HepG2 (cell line): ENCODE data around the gene MAPK10.

ENCODE experiments used
- GATAD2A ChIP-seq: IDR thresholded peaks from 2 replicates; pipeline ENCODE4 v1.6.1; 2016
- IKZF1 ChIP-seq: fragments of 450-650 bp; IDR thresholded peaks from 2 replicates; pipeline ENCODE4 v1.7.1; 2016
- KDM5A ChIP-seq: fragments of 200-600 bp; sonication (generic); IDR thresholded peaks from 2 replicates; pipeline ENCODE4 v1.7.0; 2018; ENCODE audit warnings: antibody characterized with exemption, mild to moderate bottlenecking, low read length, borderline replicate concordance
- NBN ChIP-seq: fragments of 450-650 bp; conservative IDR thresholded peaks from 2 replicates; pipeline ENCODE4 v1.6.1; 2017
- TCF7 ChIP-seq: sonication (generic); IDR thresholded peaks from 2 replicates; pipeline ENCODE4 v1.6.1; 2016; ENCODE audit warnings: antibody characterized with exemption, low read depth
- ZBTB38 ChIP-seq: sonication (generic); formaldehyde crosslinking; IDR thresholded peaks from 2 replicates; pipeline ENCODE4 v1.5.1; 2020; ENCODE audit warnings: mild to moderate bottlenecking, missing genetic modification reagents
- ZBTB7A ChIP-seq: sonication (generic); formaldehyde crosslinking; IDR thresholded peaks from 2 replicates; pipeline ENCODE4 v1.8.0; 2022; ENCODE audit warnings: mild to moderate bottlenecking, missing genetic modification reagents
- ZNF432 ChIP-seq: sonication (generic); formaldehyde crosslinking; IDR thresholded peaks from 2 replicates; pipeline ENCODE4 v1.5.0; 2020; ENCODE audit warnings: missing genetic modification reagents, mild to moderate bottlenecking, borderline replicate concordance
- ZSCAN30 ChIP-seq: sonication (generic); formaldehyde crosslinking; IDR thresholded peaks from 2 replicates; pipeline ENCODE4 v1.5.0; 2020; ENCODE audit warnings: mild to moderate bottlenecking, missing genetic modification reagents
- TF ChIP-seq, protein P1 (sequence below): IDR thresholded peaks from 2 replicates; pipeline ENCODE4 v1.6.1; 2016; ENCODE audit warnings: missing compliant biosample characterization, missing genetic modification reagents, borderline replicate concordance
- TF ChIP-seq, protein P2 (sequence below): sonication (generic); formaldehyde crosslinking; conservative IDR thresholded peaks from 2 replicates; pipeline ENCODE4 v1.5.0; 2020; ENCODE audit warnings: missing genetic modification reagents
- TF ChIP-seq, protein P3 (sequence below): sonication (generic); formaldehyde crosslinking; IDR thresholded peaks from 2 replicates; pipeline ENCODE4 v1.5.0; 2020; ENCODE audit warnings: mild to moderate bottlenecking, missing genetic modification reagents

DNA sequence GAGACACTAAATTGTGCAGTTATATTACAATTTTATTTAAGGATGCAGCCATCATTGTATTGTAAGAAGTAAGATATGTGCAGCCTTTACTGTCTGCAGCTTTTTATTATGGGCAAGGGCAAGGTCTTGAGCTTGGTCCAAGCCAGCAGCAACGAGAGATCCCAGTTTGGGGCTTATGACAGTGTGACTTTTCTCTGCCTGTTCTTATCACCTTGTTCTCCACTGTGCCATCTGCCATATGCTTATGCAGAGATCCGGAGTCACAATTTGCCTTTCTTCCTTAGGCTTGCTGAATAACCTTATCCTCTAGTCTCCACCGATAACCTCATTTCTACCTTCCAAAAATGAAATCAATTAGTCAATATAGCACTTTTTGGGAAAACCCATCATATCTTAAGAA lies 30.4 kb downstream of the MAPK10 start:
- no peak for TF ChIP-seq GATAD2A
- TF ChIP-seq ZSCAN30 (CRISPR knock-in tag) = no peak
- TF ChIP-seq, protein P1, sequence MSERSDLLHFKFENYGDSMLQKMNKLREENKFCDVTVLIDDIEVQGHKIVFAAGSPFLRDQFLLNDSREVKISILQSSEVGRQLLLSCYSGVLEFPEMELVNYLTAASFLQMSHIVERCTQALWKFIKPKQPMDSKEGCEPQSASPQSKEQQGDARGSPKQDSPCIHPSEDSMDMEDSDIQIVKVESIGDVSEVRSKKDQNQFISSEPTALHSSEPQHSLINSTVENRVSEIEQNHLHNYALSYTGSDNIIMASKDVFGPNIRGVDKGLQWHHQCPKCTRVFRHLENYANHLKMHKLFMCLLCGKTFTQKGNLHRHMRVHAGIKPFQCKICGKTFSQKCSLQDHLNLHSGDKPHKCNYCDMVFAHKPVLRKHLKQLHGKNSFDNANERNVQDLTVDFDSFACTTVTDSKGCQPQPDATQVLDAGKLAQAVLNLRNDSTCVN (CRISPR knock-in tag) = no peak
- TF ChIP-seq, protein P2, sequence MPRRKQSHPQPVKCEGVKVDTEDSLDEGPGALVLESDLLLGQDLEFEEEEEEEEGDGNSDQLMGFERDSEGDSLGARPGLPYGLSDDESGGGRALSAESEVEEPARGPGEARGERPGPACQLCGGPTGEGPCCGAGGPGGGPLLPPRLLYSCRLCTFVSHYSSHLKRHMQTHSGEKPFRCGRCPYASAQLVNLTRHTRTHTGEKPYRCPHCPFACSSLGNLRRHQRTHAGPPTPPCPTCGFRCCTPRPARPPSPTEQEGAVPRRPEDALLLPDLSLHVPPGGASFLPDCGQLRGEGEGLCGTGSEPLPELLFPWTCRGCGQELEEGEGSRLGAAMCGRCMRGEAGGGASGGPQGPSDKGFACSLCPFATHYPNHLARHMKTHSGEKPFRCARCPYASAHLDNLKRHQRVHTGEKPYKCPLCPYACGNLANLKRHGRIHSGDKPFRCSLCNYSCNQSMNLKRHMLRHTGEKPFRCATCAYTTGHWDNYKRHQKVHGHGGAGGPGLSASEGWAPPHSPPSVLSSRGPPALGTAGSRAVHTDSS = no peak
- TF ChIP-seq ZBTB7A = no peak
- TF ChIP-seq NBN = no peak
- TF ChIP-seq TCF7 = no peak
- no peak for TF ChIP-seq KDM5A
- no peak for TF ChIP-seq ZNF432 (CRISPR knock-in tag)
- no peak for TF ChIP-seq ZBTB38 (CRISPR knock-in tag)
- TF ChIP-seq, protein P3, sequence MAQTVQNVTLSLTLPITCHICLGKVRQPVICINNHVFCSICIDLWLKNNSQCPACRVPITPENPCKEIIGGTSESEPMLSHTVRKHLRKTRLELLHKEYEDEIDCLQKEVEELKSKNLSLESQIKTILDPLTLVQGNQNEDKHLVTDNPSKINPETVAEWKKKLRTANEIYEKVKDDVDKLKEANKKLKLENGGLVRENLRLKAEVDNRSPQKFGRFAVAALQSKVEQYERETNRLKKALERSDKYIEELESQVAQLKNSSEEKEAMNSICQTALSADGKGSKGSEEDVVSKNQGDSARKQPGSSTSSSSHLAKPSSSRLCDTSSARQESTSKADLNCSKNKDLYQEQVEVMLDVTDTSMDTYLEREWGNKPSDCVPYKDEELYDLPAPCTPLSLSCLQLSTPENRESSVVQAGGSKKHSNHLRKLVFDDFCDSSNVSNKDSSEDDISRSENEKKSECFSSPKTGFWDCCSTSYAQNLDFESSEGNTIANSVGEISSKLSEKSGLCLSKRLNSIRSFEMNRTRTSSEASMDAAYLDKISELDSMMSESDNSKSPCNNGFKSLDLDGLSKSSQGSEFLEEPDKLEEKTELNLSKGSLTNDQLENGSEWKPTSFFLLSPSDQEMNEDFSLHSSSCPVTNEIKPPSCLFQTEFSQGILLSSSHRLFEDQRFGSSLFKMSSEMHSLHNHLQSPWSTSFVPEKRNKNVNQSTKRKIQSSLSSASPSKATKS (CRISPR knock-in tag) = no peak
- TF ChIP-seq IKZF1 = no peak
